WTC11 (cell line): ENCODE measurements around the gene PCBP3. TPM values are rescaled to one million over a fixed set of nuclear protein-coding genes. Genes with fewer than 3 reads are reported as not detected.

Experiments
- ATAC-seq: fragments of 200-7000 bp; cut with Tn5 transposase; 2 replicates; pipeline ENCODE4 v1.10.0; 2021; ENCODE audit warnings: mild to moderate bottlenecking, moderate library complexity
- CTCF ChIA-PET: fragments of 300-600 bp; sonication (Branson Sonifier 250); formaldehyde crosslinking; loops from one replicate; lab custom pipeline; 2021; ENCODE audit warnings: antibody characterized with exemption; lab: Charles Lee
- POLR2A ChIA-PET: fragments of 350-600 bp; sonication (Branson Sonifier 250); formaldehyde crosslinking; loops from one replicate; lab custom pipeline; 2021; ENCODE audit warnings: antibody characterized with exemption; lab: Charles Lee
- DNase-seq: peaks from one replicate; pipeline ENCODE4 v3.0.0; 2021; ENCODE audit warnings: low spot score
- H3K27ac Mint-ChIP-seq: 2 replicates; pipeline ENCODE4 v1.8.0; 2021; ENCODE audit warnings: mixed read lengths
- H3K27me3 Mint-ChIP-seq: 2 replicates; pipeline ENCODE4 v1.8.0; 2021; ENCODE audit warnings: low read depth, mild to moderate bottlenecking, moderate library complexity, mixed read lengths
- H3K36me3 Mint-ChIP-seq: 2 replicates; pipeline ENCODE4 v1.8.0; 2021; ENCODE audit warnings: mixed read lengths
- H3K4me1 Mint-ChIP-seq: 2 replicates; pipeline ENCODE4 v1.8.0; 2022; ENCODE audit warnings: mixed read lengths
- H3K4me3 Mint-ChIP-seq: 2 replicates; pipeline ENCODE4 v1.8.0; 2021; ENCODE audit warnings: mild to moderate bottlenecking, moderate library complexity, mixed read lengths
- H3K9me3 Mint-ChIP-seq: 2 replicates; pipeline ENCODE4 v1.8.0; 2021; ENCODE audit warnings: mixed read lengths
- CBFB ChIP-seq: sonication (generic); formaldehyde crosslinking; IDR thresholded peaks from 2 replicates; pipeline ENCODE4 v1.8.1; 2022; ENCODE audit warnings: mild to moderate bottlenecking, low read depth, missing genetic modification reagents
- CREM ChIP-seq: sonication (generic); formaldehyde crosslinking; IDR thresholded peaks from 2 replicates; pipeline ENCODE4 v1.8.1; 2022; ENCODE audit warnings: mild to moderate bottlenecking, missing genetic modification reagents, moderate library complexity
- E2F4 ChIP-seq: sonication (generic); formaldehyde crosslinking; IDR thresholded peaks from 2 replicates; pipeline ENCODE4 v1.8.1; 2022; ENCODE audit warnings: low read depth, mild to moderate bottlenecking, moderate library complexity, missing genetic modification reagents, borderline replicate concordance
- IRF1 ChIP-seq: sonication (generic); formaldehyde crosslinking; IDR thresholded peaks from 2 replicates; pipeline ENCODE4 v1.8.0; 2023; ENCODE audit warnings: missing genetic modification reagents
- JUN ChIP-seq: sonication (generic); formaldehyde crosslinking; IDR thresholded peaks from 2 replicates; pipeline ENCODE4 v1.8.0; 2023; ENCODE audit warnings: mild to moderate bottlenecking, missing genetic modification reagents
- MAX ChIP-seq: sonication (generic); formaldehyde crosslinking; IDR thresholded peaks from 2 replicates; pipeline ENCODE4 v1.8.0; 2022; ENCODE audit warnings: mild to moderate bottlenecking, missing genetic modification reagents
- MXD4 ChIP-seq: fragments of 250-450 bp; sonication (Bioruptor Pico); IDR thresholded peaks from 2 replicates; pipeline ENCODE4 v1.8.0; 2021; ENCODE audit warnings: mild to moderate bottlenecking, moderate library complexity, borderline replicate concordance
- RELA ChIP-seq: sonication (generic); formaldehyde crosslinking; IDR thresholded peaks from 2 replicates; pipeline ENCODE4 v1.8.1; 2022; ENCODE audit warnings: missing genetic modification reagents, mild to moderate bottlenecking, borderline replicate concordance
- SOX15 ChIP-seq: fragments of 250-450 bp; sonication (Bioruptor Pico); IDR thresholded peaks from 2 replicates; pipeline ENCODE4 v1.9.0; 2021; ENCODE audit warnings: mild to moderate bottlenecking
- TEAD1 ChIP-seq: sonication (generic); formaldehyde crosslinking; IDR thresholded peaks from 2 replicates; pipeline ENCODE4 v1.8.0; 2022; ENCODE audit warnings: mild to moderate bottlenecking, missing genetic modification reagents
- ZNF138 ChIP-seq: sonication (generic); formaldehyde crosslinking; conservative IDR thresholded peaks from 2 replicates; pipeline ENCODE4 v1.8.1; 2022; ENCODE audit warnings: mild to moderate bottlenecking, moderate library complexity, missing genetic modification reagents
- ZNF219 ChIP-seq: sonication (generic); formaldehyde crosslinking; IDR thresholded peaks from 2 replicates; pipeline ENCODE4 v1.8.0; 2023; ENCODE audit warnings: missing genetic modification reagents, mild to moderate bottlenecking, borderline replicate concordance
- ZNF232 ChIP-seq: sonication (generic); formaldehyde crosslinking; IDR thresholded peaks from 2 replicates; pipeline ENCODE4 v1.8.0; 2022; ENCODE audit warnings: mild to moderate bottlenecking, missing genetic modification reagents
- ZNF263 ChIP-seq: sonication (generic); formaldehyde crosslinking; IDR thresholded peaks from 2 replicates; pipeline ENCODE4 v1.8.1; 2022; ENCODE audit warnings: low read depth, mild to moderate bottlenecking, moderate library complexity, missing genetic modification reagents
- ZNF317 ChIP-seq: sonication (generic); formaldehyde crosslinking; IDR thresholded peaks from 2 replicates; pipeline ENCODE4 v1.8.1; 2023; ENCODE audit warnings: low read depth, mild to moderate bottlenecking, moderate library complexity, missing genetic modification reagents, borderline replicate concordance
- ZNF512 ChIP-seq: sonication (generic); formaldehyde crosslinking; IDR thresholded peaks from 2 replicates; pipeline ENCODE4 v1.8.1; 2022; ENCODE audit warnings: missing genetic modification reagents, borderline replicate concordance
- total RNA-seq: library from RNA; stranded (reverse); gene quantifications from 3 replicates; pipeline ENCODE4 v1.2.3, GENCODE V29; 2021
- TF ChIP-seq, protein P1 (sequence below): sonication (generic); formaldehyde crosslinking; IDR thresholded peaks from 2 replicates; pipeline ENCODE4 v1.8.1; 2023; ENCODE audit warnings: mild to moderate bottlenecking, missing genetic modification reagents
- TF ChIP-seq, protein P2 (sequence below): sonication (generic); formaldehyde crosslinking; IDR thresholded peaks from 2 replicates; pipeline ENCODE4 v1.8.1; 2023; ENCODE audit warnings: mild to moderate bottlenecking, missing genetic modification reagents

Gene PCBP3
- total RNA-seq, 1 experiment from 2014 or later = 8.5 TPM

- TF ChIP-seq ZNF317 = no peak
- no peak for TF ChIP-seq JUN (CRISPR knock-in tag)
Observed at GRCh38 chr21:45917241-45917640, 273.7 kb downstream of the PCBP3 start (continued).

DNA sequence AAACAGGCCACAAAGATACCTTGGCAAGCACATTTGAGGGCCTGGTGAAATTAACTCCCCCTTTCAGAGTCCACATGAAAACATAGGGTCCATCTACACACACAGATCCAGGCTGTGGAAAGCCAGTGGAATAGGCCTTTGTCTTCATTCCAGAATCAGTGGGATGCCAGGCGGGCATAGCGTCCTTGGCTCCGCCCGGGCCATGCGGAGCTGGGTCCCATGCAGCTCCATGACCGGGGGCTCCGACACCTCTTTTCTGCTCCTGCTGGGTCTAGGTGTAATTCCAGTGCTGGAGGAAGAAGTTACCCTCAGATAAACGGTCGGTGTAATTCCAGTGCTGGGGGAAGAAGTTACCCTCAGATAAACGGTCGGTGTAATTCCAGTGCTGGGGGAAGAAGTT lies 274.5 kb downstream of the PCBP3 start:
- TF ChIP-seq ZNF232 (CRISPR knock-in tag) = no peak
- no peak for TF ChIP-seq ZNF219
- TF ChIP-seq, protein P1, sequence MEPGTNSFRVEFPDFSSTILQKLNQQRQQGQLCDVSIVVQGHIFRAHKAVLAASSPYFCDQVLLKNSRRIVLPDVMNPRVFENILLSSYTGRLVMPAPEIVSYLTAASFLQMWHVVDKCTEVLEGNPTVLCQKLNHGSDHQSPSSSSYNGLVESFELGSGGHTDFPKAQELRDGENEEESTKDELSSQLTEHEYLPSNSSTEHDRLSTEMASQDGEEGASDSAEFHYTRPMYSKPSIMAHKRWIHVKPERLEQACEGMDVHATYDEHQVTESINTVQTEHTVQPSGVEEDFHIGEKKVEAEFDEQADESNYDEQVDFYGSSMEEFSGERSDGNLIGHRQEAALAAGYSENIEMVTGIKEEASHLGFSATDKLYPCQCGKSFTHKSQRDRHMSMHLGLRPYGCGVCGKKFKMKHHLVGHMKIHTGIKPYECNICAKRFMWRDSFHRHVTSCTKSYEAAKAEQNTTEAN (CRISPR knock-in tag) = no peak
- no peak for TF ChIP-seq ZNF512 (CRISPR knock-in tag)
- no peak for TF ChIP-seq CBFB (CRISPR knock-in tag)
- TF ChIP-seq, protein P2, sequence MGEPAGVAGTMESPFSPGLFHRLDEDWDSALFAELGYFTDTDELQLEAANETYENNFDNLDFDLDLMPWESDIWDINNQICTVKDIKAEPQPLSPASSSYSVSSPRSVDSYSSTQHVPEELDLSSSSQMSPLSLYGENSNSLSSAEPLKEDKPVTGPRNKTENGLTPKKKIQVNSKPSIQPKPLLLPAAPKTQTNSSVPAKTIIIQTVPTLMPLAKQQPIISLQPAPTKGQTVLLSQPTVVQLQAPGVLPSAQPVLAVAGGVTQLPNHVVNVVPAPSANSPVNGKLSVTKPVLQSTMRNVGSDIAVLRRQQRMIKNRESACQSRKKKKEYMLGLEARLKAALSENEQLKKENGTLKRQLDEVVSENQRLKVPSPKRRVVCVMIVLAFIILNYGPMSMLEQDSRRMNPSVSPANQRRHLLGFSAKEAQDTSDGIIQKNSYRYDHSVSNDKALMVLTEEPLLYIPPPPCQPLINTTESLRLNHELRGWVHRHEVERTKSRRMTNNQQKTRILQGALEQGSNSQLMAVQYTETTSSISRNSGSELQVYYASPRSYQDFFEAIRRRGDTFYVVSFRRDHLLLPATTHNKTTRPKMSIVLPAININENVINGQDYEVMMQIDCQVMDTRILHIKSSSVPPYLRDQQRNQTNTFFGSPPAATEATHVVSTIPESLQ (CRISPR knock-in tag) = no peak
- TF ChIP-seq TEAD1 (CRISPR knock-in tag) = no peak
- no peak for TF ChIP-seq SOX15
- TF ChIP-seq RELA = no peak
- TF ChIP-seq MXD4 (CRISPR knock-in tag) = no peak
- no peak for TF ChIP-seq E2F4
- TF ChIP-seq ZNF263 = no peak
- no peak for TF ChIP-seq ZNF138 (CRISPR knock-in tag)
- TF ChIP-seq IRF1 (CRISPR knock-in tag) = no peak
- TF ChIP-seq CREM (CRISPR knock-in tag) = no peak
- no peak for TF ChIP-seq MAX
- no peaks in the 10 kb centered on the region for H3K36me3 Mint-ChIP-seq
- ChIA-PET POLR2A (no interaction called here), CTCF (interaction anchor here (0.5 kb wide), 1 partner anchor 225 kb away, joined by 3 read pairs; no protein-coding TSS in a partner anchor)
- H3K27ac Mint-ChIP-seq = no peak overlapping the region
- H3K27me3 Mint-ChIP-seq = peaks cover 18% of the 10 kb centered on the region
- no peak overlapping the region for H3K4me3 Mint-ChIP-seq
- H3K9me3 Mint-ChIP-seq = no peaks in the 10 kb centered on the region
- ATAC-seq (no peak), DNase-seq (no peak)
- no peaks in the 10 kb centered on the region for H3K4me1 Mint-ChIP-seq
